ENCODE measurements around the gene MYO7B.

MYO7B gene

DNA sequence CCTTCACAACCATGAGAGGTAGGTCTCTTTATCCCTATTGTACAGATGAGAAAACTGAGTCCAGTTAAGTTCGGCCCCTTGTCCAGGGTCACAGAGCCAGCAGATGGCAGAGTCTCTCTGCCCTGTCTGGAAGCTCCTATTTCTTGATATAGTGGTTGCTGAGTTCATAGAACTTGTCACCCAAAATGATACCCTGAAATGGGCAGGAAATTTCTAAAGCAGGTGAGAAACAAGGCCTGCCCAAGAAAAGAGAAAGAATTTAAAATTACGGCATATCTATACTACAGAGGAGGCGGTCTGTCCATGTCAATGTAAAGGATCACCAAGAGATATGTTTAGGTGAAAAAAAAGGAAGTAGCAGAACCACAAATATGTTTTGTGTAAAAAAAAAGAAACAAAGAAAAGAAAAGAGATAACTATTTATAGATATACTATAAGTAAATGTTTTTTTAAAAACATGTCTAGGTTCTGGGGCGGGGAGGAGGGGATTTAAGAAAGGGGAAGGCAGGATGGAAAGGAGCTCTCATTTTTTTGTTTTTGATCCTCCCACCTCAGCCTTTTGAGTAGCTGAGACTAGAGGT lies 39.8 kb downstream of the MYO7B start:
- TF ChIP-seq ZNF8 (CRISPR knock-in tag; IDR thresholded peaks at IDR 0.05): no peak
- TF ChIP-seq, protein P1, sequence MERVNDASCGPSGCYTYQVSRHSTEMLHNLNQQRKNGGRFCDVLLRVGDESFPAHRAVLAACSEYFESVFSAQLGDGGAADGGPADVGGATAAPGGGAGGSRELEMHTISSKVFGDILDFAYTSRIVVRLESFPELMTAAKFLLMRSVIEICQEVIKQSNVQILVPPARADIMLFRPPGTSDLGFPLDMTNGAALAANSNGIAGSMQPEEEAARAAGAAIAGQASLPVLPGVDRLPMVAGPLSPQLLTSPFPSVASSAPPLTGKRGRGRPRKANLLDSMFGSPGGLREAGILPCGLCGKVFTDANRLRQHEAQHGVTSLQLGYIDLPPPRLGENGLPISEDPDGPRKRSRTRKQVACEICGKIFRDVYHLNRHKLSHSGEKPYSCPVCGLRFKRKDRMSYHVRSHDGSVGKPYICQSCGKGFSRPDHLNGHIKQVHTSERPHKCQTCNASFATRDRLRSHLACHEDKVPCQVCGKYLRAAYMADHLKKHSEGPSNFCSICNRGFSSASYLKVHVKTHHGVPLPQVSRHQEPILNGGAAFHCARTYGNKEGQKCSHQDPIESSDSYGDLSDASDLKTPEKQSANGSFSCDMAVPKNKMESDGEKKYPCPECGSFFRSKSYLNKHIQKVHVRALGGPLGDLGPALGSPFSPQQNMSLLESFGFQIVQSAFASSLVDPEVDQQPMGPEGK (CRISPR knock-in tag; IDR thresholded peaks at IDR 0.05; ENCODE audit: borderline replicate concordance): no peak
- TF ChIP-seq, protein P2, sequence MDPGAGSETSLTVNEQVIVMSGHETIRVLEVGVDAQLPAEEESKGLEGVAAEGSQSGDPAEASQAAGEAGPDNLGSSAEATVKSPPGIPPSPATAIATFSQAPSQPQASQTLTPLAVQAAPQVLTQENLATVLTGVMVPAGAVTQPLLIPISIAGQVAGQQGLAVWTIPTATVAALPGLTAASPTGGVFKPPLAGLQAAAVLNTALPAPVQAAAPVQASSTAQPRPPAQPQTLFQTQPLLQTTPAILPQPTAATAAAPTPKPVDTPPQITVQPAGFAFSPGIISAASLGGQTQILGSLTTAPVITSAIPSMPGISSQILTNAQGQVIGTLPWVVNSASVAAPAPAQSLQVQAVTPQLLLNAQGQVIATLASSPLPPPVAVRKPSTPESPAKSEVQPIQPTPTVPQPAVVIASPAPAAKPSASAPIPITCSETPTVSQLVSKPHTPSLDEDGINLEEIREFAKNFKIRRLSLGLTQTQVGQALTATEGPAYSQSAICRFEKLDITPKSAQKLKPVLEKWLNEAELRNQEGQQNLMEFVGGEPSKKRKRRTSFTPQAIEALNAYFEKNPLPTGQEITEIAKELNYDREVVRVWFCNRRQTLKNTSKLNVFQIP (CRISPR knock-in tag; IDR thresholded peaks at IDR 0.05; ENCODE audit: borderline replicate concordance, low read depth): no peak
- TF ChIP-seq ZNF565 (CRISPR knock-in tag; conservative IDR thresholded peaks at IDR 0.05; ENCODE audit: low read depth): no peak
- no peak for TF ChIP-seq ZFP3 (CRISPR knock-in tag; IDR thresholded peaks at IDR 0.05)
- no peak for TF ChIP-seq ZFP30 (CRISPR knock-in tag; IDR thresholded peaks at IDR 0.05)
- TF ChIP-seq, protein P3, sequence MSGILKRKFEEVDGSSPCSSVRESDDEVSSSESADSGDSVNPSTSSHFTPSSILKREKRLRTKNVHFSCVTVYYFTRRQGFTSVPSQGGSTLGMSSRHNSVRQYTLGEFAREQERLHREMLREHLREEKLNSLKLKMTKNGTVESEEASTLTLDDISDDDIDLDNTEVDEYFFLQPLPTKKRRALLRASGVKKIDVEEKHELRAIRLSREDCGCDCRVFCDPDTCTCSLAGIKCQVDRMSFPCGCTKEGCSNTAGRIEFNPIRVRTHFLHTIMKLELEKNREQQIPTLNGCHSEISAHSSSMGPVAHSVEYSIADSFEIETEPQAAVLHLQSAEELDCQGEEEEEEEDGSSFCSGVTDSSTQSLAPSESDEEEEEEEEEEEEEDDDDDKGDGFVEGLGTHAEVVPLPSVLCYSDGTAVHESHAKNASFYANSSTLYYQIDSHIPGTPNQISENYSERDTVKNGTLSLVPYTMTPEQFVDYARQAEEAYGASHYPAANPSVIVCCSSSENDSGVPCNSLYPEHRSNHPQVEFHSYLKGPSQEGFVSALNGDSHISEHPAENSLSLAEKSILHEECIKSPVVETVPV (CRISPR knock-in tag; IDR thresholded peaks at IDR 0.05): no peak
- no peak for TF ChIP-seq ARNTL (CRISPR knock-in tag; IDR thresholded peaks at IDR 0.05; ENCODE audit: borderline replicate concordance, low read depth)
- TF ChIP-seq OSR1 (CRISPR knock-in tag; IDR thresholded peaks at IDR 0.05): no peak
- no peak for TF ChIP-seq ESRRG (CRISPR knock-in tag; IDR thresholded peaks at IDR 0.05)
- TF ChIP-seq, protein P4, sequence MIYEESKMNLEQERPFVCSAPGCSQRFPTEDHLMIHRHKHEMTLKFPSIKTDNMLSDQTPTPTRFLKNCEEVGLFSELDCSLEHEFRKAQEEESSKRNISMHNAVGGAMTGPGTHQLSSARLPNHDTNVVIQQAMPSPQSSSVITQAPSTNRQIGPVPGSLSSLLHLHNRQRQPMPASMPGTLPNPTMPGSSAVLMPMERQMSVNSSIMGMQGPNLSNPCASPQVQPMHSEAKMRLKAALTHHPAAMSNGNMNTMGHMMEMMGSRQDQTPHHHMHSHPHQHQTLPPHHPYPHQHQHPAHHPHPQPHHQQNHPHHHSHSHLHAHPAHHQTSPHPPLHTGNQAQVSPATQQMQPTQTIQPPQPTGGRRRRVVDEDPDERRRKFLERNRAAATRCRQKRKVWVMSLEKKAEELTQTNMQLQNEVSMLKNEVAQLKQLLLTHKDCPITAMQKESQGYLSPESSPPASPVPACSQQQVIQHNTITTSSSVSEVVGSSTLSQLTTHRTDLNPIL (CRISPR knock-in tag; IDR thresholded peaks at IDR 0.05; ENCODE audit: low read depth): no peak
- no peak for TF ChIP-seq GLIS3 (CRISPR knock-in tag; IDR thresholded peaks at IDR 0.05)
- no peak for TF ChIP-seq ISL1 (CRISPR knock-in tag; IDR thresholded peaks at IDR 0.05)
- no peak for TF ChIP-seq CSDC2 (CRISPR knock-in tag; IDR thresholded peaks at IDR 0.05)
- TF ChIP-seq, protein P5, sequence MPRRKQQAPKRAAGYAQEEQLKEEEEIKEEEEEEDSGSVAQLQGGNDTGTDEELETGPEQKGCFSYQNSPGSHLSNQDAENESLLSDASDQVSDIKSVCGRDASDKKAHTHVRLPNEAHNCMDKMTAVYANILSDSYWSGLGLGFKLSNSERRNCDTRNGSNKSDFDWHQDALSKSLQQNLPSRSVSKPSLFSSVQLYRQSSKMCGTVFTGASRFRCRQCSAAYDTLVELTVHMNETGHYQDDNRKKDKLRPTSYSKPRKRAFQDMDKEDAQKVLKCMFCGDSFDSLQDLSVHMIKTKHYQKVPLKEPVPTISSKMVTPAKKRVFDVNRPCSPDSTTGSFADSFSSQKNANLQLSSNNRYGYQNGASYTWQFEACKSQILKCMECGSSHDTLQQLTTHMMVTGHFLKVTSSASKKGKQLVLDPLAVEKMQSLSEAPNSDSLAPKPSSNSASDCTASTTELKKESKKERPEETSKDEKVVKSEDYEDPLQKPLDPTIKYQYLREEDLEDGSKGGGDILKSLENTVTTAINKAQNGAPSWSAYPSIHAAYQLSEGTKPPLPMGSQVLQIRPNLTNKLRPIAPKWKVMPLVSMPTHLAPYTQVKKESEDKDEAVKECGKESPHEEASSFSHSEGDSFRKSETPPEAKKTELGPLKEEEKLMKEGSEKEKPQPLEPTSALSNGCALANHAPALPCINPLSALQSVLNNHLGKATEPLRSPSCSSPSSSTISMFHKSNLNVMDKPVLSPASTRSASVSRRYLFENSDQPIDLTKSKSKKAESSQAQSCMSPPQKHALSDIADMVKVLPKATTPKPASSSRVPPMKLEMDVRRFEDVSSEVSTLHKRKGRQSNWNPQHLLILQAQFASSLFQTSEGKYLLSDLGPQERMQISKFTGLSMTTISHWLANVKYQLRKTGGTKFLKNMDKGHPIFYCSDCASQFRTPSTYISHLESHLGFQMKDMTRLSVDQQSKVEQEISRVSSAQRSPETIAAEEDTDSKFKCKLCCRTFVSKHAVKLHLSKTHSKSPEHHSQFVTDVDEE (CRISPR knock-in tag; IDR thresholded peaks at IDR 0.05): no peak
- no peak for TF ChIP-seq TOX (CRISPR knock-in tag; IDR thresholded peaks at IDR 0.05; ENCODE audit: borderline replicate concordance)
- TF ChIP-seq SNAI2 (CRISPR knock-in tag; IDR thresholded peaks at IDR 0.05): no peak
- no peak for ATAC-seq

DNA sequence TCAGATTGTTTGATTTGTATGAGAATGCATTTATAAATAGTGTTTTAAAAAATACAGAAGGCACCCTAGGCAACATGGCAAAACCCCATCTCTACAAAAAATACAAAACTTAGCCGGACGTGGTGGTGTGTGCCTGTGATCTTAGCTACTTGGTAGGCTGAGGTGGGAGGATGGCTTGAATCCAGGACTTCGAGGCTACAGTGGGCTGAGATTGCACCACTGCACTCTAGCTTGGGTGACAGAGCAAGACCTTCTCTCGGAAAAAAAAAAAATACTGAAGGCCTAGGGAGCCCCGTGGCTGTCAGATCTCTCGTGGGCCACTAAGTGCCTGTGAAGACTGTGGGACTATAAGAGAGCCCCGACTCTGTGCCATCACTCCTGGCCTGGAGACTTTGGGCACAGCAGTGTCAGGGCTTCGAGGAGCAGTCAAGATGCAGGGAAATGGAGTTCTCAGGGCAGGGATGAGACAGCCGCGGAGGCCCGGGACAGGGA lies 40.5 kb downstream of the MYO7B start:
- ATAC-seq: no peak
- TF ChIP-seq, protein P4 (CRISPR knock-in tag; IDR thresholded peaks at IDR 0.05; ENCODE audit: low read depth): no peak
- no peak for TF ChIP-seq TOX (CRISPR knock-in tag; IDR thresholded peaks at IDR 0.05; ENCODE audit: borderline replicate concordance)

DNA sequence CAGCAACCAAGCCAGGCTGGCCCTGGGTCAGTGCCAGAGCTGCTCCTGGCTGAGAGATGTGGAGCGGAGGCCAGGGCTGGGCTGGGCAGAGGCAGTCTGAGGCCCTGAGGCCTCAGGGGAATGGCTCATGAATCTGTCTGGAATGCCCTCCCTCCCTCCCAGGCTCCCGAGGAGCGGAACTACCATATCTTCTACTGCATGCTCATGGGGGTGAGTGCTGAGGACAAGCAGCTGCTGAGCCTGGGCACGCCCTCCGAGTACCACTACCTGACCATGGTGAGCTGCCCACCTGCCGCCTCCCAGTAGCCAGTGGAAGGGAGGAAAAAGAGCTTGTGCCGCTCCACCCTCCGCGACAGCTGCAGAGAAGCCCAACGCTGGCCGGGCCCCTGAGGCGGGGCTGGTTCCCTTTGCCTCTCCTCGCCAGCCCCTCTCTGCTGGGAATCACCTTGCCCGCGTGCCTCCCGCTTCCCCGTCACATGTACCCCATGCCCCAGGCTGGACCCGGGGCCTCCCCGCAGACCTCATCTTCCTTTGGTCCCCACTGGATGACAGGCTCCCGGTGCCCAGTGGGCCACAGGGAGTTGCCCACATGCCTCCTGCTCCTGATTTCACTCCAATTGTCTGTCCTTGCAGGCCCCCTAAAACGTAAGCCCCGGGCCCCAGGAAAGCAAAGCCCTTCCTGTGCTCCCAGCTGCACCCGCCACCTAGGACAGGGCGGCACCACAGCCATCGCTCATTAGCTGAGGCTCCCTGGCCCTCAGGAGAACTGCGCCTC lies 41.1 kb downstream of the MYO7B start:
- peak; percentile 91 for ATAC-seq
- TF ChIP-seq ZFP3 (CRISPR knock-in tag; IDR thresholded peaks at IDR 0.05): no peak

Data from SK-N-SH treated with all-trans-retinoic acid at 6 μM for 48 hours (cell line).